IMR-90 (cell line): ENCODE results near the gene ZNF57. TPM values are rescaled to one million over a fixed set of nuclear protein-coding genes. Genes with fewer than 3 reads are reported as not detected.

Experiments used
- ATAC-seq: fragments of 200-7000 bp; cut with Tn5 transposase; 2 replicates; pipeline ENCODE4 v1.9.1; 2020; ENCODE audit warnings: low read depth, mild to moderate bottlenecking, moderate library complexity
- BruUV-seq: library from RNA; stranded (reverse); fragments of 400-500 nt; replicated peaks from 2 replicates; lab custom pipeline; 2021; lab: Mats Ljungman, UMichigan
- CTCF ChIA-PET: fragments of 300-600 bp; formaldehyde crosslinking; extraction: SDS; loops from one replicate; lab custom pipeline; 2021; ENCODE audit warnings: antibody characterized with exemption; lab: Yijun Ruan, JAX
- POLR2A ChIA-PET: fragments of 300-600 bp; sonication (Branson Sonifier 250); formaldehyde crosslinking; loops from one replicate; lab custom pipeline; 2022; ENCODE audit warnings: antibody characterized with exemption; ENCODE audit not compliant: unreplicated experiment; lab: Charles Lee
- DNase-seq: peaks from one replicate; pipeline ENCODE4 v3.0.0; 2013
- H2AFZ ChIP-seq: replicated peaks from 2 replicates; pipeline ENCODE3; 2013; ENCODE audit warnings: low read length, mild to moderate bottlenecking; ENCODE audit not compliant: poor library complexity
- H2AK5ac ChIP-seq: 2 replicates; pipeline ENCODE4 v1.6.1; 2013; ENCODE audit warnings: low read depth, low read length, inconsistent platforms
- H2AK9ac ChIP-seq: replicated peaks from 2 replicates; pipeline ENCODE3; 2013; ENCODE audit warnings: mild to moderate bottlenecking, low read depth, low read length, moderate library complexity; ENCODE audit not compliant: poor library complexity
- H2BK120ac ChIP-seq: 2 replicates; pipeline ENCODE4 v1.6.1; 2013; ENCODE audit warnings: low read depth, low read length, inconsistent platforms
- H2BK15ac ChIP-seq: 3 replicates; pipeline ENCODE4 v1.6.1; 2013; ENCODE audit warnings: low read depth, low read length, inconsistent platforms
- H2BK20ac ChIP-seq: 2 replicates; pipeline ENCODE4 v1.6.1; 2013; ENCODE audit warnings: low read depth, mild to moderate bottlenecking, inconsistent platforms, low read length, moderate library complexity
- H2BK5ac ChIP-seq: 2 replicates; pipeline ENCODE4 v1.6.1; 2013; ENCODE audit warnings: mild to moderate bottlenecking, low read depth, low read length, inconsistent platforms; ENCODE audit not compliant: poor library complexity, severe bottlenecking
- H3K14ac ChIP-seq: replicated peaks from 2 replicates; pipeline ENCODE4 v1.6.1; 2013; ENCODE audit warnings: low read depth, low read length, inconsistent platforms
- H3K18ac ChIP-seq: 2 replicates; pipeline ENCODE4 v1.6.1; 2013; ENCODE audit warnings: low read depth, low read length, control low read depth
- H3K23ac ChIP-seq: 2 replicates; pipeline ENCODE4 v1.6.1; 2013; ENCODE audit warnings: low read depth, low read length, inconsistent platforms
- H3K27ac ChIP-seq: 2 replicates; pipeline ENCODE4 v1.5.1; 2013; ENCODE audit warnings: mild to moderate bottlenecking, control low read depth, low read length; ENCODE audit not compliant: insufficient read depth
- H3K27me3 ChIP-seq: 2 replicates; pipeline ENCODE4 v1.6.1; 2013; ENCODE audit warnings: low read length; ENCODE audit not compliant: control insufficient read depth, insufficient read depth
- H3K36me3 ChIP-seq: 2 replicates; pipeline ENCODE4 v1.6.1; 2013; ENCODE audit warnings: low read length, mixed read lengths; ENCODE audit not compliant: control insufficient read depth, insufficient read depth
- H3K4ac ChIP-seq: 2 replicates; pipeline ENCODE4 v1.6.1; 2013; ENCODE audit warnings: low read depth, low read length, inconsistent platforms
- H3K4me1 ChIP-seq: 2 replicates; pipeline ENCODE4 v1.6.1; 2013; ENCODE audit warnings: low read length, mixed read lengths; ENCODE audit not compliant: control insufficient read depth, insufficient read depth
- H3K4me2 ChIP-seq: 2 replicates; pipeline ENCODE4 v1.6.1; 2013; ENCODE audit warnings: low read depth, mild to moderate bottlenecking, control low read depth, low read length, moderate library complexity
- H3K4me3 ChIP-seq: 2 replicates; pipeline ENCODE4 v1.5.1; 2013; ENCODE audit warnings: low read depth, mild to moderate bottlenecking, control low read depth, low read length, moderate library complexity; ENCODE audit not compliant: insufficient read depth
- H3K56ac ChIP-seq: 2 replicates; pipeline ENCODE4 v1.6.1; 2013; ENCODE audit warnings: low read length, inconsistent platforms; ENCODE audit not compliant: insufficient read depth; ENCODE audit errors: extremely low read depth
- H3K79me1 ChIP-seq, 2 experiments: 2 replicates each; pipeline ENCODE4 v1.6.1; 2013; ENCODE audit warnings: low read length in 2 of 2, inconsistent platforms in 1 of 2, low read depth in 1 of 2
- H3K9ac ChIP-seq: 2 replicates; pipeline ENCODE4 v1.6.1; 2013; ENCODE audit warnings: low read depth, low read length, control low read depth
- H3K9me1 ChIP-seq: 2 replicates; pipeline ENCODE4 v1.6.1; 2013; ENCODE audit warnings: low read length, inconsistent platforms; ENCODE audit not compliant: insufficient read depth
- H3K9me3 ChIP-seq: 2 replicates; pipeline ENCODE4 v1.6.1; 2013; ENCODE audit warnings: low read length; ENCODE audit not compliant: control insufficient read depth, insufficient read depth
- H4K20me1 ChIP-seq: 2 replicates; pipeline ENCODE4 v1.6.1; 2013; ENCODE audit warnings: low read length, inconsistent platforms; ENCODE audit not compliant: insufficient read depth
- H4K5ac ChIP-seq: 2 replicates; pipeline ENCODE4 v1.6.1; 2013; ENCODE audit warnings: mild to moderate bottlenecking, low read depth, low read length, control low read depth
- H4K8ac ChIP-seq, 2 experiments: 2 replicates each; pipeline ENCODE4 v1.6.1; 2013; ENCODE audit warnings: low read depth in 2 of 2, low read length in 2 of 2, control low read depth in 1 of 2, inconsistent platforms in 1 of 2
- H4K91ac ChIP-seq: 2 replicates; pipeline ENCODE4 v1.6.1; 2013; ENCODE audit warnings: low read depth, low read length, inconsistent platforms; ENCODE audit not compliant: insufficient read depth
- BHLHE40 ChIP-seq: fragments of 150-350 bp; IDR thresholded peaks from 2 replicates; pipeline ENCODE4 v1.6.1; 2016; ENCODE audit warnings: mild to moderate bottlenecking, low read depth, low read length
- CEBPB ChIP-seq: IDR thresholded peaks from 2 replicates; pipeline ENCODE4 v1.6.1; 2012; ENCODE audit warnings: low read depth, low read length, improper control_type of control experiment
- CHD1 ChIP-seq: IDR thresholded peaks from 2 replicates; pipeline ENCODE4 v1.6.1; 2012; ENCODE audit warnings: low read depth, low read length, improper control_type of control experiment
- FOS ChIP-seq: fragments of 150-350 bp; IDR thresholded peaks from 2 replicates; pipeline ENCODE4 v1.6.1; 2016; ENCODE audit warnings: low read depth, low read length
- MAFK ChIP-seq: IDR thresholded peaks from 2 replicates; pipeline ENCODE4 v1.6.1; 2012; ENCODE audit warnings: low read depth, low read length, improper control_type of control experiment
- MAZ ChIP-seq: IDR thresholded peaks from 2 replicates; pipeline ENCODE4 v1.6.1; 2012; ENCODE audit warnings: low read depth, mild to moderate bottlenecking, low read length, improper control_type of control experiment, moderate library complexity, borderline replicate concordance
- MXI1 ChIP-seq: IDR thresholded peaks from 2 replicates; pipeline ENCODE4 v1.6.1; 2012; ENCODE audit warnings: low read depth, mild to moderate bottlenecking, low read length, moderate library complexity, borderline replicate concordance
- RAD21 ChIP-seq: IDR thresholded peaks from 2 replicates; pipeline ENCODE4 v1.6.1; 2012; ENCODE audit warnings: low read length, improper control_type of control experiment
- RCOR1 ChIP-seq: IDR thresholded peaks from 2 replicates; pipeline ENCODE4 v1.6.1; 2012; ENCODE audit warnings: mild to moderate bottlenecking, low read length, improper control_type of control experiment; ENCODE audit not compliant: insufficient replicate concordance
- RFX5 ChIP-seq: IDR thresholded peaks from 2 replicates; pipeline ENCODE4 v1.8.0; 2012; ENCODE audit warnings: low read depth, mild to moderate bottlenecking, low read length, moderate library complexity
- SMC3 ChIP-seq: fragments of 150-350 bp; IDR thresholded peaks from 2 replicates; pipeline ENCODE4 v1.6.1; 2016; ENCODE audit warnings: low read depth, mild to moderate bottlenecking, antibody characterized with exemption, low read length, moderate library complexity
- WGBS, 2 experiments: methylation state at CpG; one replicate each; pipeline versions ENCODE4 v1.1.5 to v1.1.7; 2013; ENCODE audit warnings: missing lambda C conversion rate in 2 of 2; ENCODE audit not compliant: insufficient read length in 1 of 2; ENCODE audit errors: extremely low coverage in 2 of 2; 5-methylcytosine and 5-hydroxymethylcytosine counted together
- dilution Hi-C: fragments of 300-500 bp; cut with HindIII; formaldehyde crosslinking; loops from one replicate; pipeline ENCODE4 v1.14.3; 2018; ENCODE audit warnings: low sequenced_read_pairs; ENCODE audit not compliant: unreplicated experiment
- in situ Hi-C: fragments of 300-500 bp; cut with MboI; formaldehyde crosslinking; loops from 3 replicates; pipeline ENCODE4 v1.14.3; 2019; ENCODE audit warnings: low sequenced_read_pairs, inconsistent platforms, mixed read lengths
- intact Hi-C: fragments of 100-400 bp; cut with micrococcal nuclease; formaldehyde crosslinking; loops from 2 replicates; pipeline ENCODE4 v1.10.0; 2022
- polyA plus RNA-seq, 3 experiments: library from polyadenylated mRNA; depleted of rRNA; stranded (reverse); fragments of >200 nt; gene quantifications; 2 replicates each; pipeline ENCODE4 v1.2.3, GENCODE V29; 2012; ENCODE audit warnings: low replicate concordance in 1 of 3
- total RNA-seq: library from RNA; depleted of rRNA; stranded (reverse); fragments of >200 nt; gene quantifications from 2 replicates; pipeline ENCODE4 v1.2.3, GENCODE V29; 2012
- TF ChIP-seq, protein P1 (sequence below): fragments of 150-350 bp; IDR thresholded peaks from 2 replicates; pipeline ENCODE4 v1.6.1; 2016; ENCODE audit warnings: low read depth, mild to moderate bottlenecking, low read length, moderate library complexity, borderline replicate concordance
- TF ChIP-seq, protein P2 (sequence below): conservative IDR thresholded peaks from 2 replicates; pipeline ENCODE4 v1.5.1; 2012; ENCODE audit warnings: mild to moderate bottlenecking, low read depth, low read length, improper control_type of control experiment

ZNF57 gene
- total and polyA plus RNA-seq, 2 of the 4 experiments (the other 2 are of a cell fraction) = 2.2 to 8.6 TPM

DNA sequence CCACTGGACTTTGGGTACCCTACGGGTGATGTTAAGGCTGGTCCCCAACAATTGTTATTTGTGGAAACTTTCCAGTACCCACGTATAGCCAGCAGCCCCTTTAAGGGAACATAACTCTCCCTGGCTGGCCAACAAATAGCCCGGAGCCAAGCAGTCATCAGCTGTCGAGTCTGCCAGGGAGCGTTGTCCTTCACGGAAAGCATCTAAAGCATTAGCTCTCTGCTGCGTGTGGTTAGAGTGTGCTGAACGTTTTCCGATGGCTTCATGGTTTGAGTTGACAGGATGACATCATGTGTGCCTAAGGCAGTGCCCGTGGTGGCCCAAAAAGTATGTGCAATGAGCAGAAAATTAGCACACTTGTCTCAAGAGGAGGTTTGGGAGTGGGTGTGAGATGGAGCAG is 36.9 kb upstream of the ZNF57 start:
- intact Hi-C loops (no loop called here), dilution Hi-C loops (no loop called here), in situ Hi-C loops (loop anchor here (10.0 kb wide), 1 partner anchor 199 kb away; no protein-coding TSS in a partner anchor)
- H4K91ac ChIP-seq = no peak overlapping the region
- H3K18ac ChIP-seq = no peak overlapping the region
- no peak overlapping the region for H2AFZ ChIP-seq
- H3K9me1 ChIP-seq = no peaks in the 10 kb centered on the region
- H2BK5ac ChIP-seq = no peak overlapping the region
- no peak overlapping the region for H2AK9ac ChIP-seq
- H4K8ac ChIP-seq = no peak overlapping the region
- no peak overlapping the region for H4K5ac ChIP-seq
- ATAC-seq (no peak), DNase-seq (no peak)
- H3K27me3 ChIP-seq = no peaks in the 10 kb centered on the region
- POLR2A ChIA-PET = no interaction called here
- H3K4ac ChIP-seq = no peak overlapping the region
- no peak overlapping the region for H2BK15ac ChIP-seq
- no peak overlapping the region for H2AK5ac ChIP-seq
- no peak overlapping the region for H3K4me2 ChIP-seq
- TF ChIP-seq, protein P1, sequence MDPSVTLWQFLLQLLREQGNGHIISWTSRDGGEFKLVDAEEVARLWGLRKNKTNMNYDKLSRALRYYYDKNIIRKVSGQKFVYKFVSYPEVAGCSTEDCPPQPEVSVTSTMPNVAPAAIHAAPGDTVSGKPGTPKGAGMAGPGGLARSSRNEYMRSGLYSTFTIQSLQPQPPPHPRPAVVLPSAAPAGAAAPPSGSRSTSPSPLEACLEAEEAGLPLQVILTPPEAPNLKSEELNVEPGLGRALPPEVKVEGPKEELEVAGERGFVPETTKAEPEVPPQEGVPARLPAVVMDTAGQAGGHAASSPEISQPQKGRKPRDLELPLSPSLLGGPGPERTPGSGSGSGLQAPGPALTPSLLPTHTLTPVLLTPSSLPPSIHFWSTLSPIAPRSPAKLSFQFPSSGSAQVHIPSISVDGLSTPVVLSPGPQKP = no peak
- TF ChIP-seq BHLHE40 (no peak), RFX5 (no peak), SMC3 (no peak), MAFK (no peak), RCOR1 (no peak), CHD1 (no peak), RAD21 (no peak), CEBPB (no peak), MXI1 (no peak), MAZ (no peak), FOS (no peak)
- TF ChIP-seq, protein P2, sequence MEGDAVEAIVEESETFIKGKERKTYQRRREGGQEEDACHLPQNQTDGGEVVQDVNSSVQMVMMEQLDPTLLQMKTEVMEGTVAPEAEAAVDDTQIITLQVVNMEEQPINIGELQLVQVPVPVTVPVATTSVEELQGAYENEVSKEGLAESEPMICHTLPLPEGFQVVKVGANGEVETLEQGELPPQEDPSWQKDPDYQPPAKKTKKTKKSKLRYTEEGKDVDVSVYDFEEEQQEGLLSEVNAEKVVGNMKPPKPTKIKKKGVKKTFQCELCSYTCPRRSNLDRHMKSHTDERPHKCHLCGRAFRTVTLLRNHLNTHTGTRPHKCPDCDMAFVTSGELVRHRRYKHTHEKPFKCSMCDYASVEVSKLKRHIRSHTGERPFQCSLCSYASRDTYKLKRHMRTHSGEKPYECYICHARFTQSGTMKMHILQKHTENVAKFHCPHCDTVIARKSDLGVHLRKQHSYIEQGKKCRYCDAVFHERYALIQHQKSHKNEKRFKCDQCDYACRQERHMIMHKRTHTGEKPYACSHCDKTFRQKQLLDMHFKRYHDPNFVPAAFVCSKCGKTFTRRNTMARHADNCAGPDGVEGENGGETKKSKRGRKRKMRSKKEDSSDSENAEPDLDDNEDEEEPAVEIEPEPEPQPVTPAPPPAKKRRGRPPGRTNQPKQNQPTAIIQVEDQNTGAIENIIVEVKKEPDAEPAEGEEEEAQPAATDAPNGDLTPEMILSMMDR = no peak
- BruUV-seq = no TSS peak
- no peak overlapping the region for H3K14ac ChIP-seq
- no peaks in the 10 kb centered on the region for H3K79me1 ChIP-seq
- H2BK20ac ChIP-seq = no peak overlapping the region
- H3K4me1 ChIP-seq = no peaks in the 10 kb centered on the region
- H3K27ac ChIP-seq = no peak overlapping the region
- WGBS, 2 experiments = 67% methylated on average over 6 of the region's 10 CpGs; no CpG with 5 or more reads in 1 of the 2 experiments
- H3K56ac ChIP-seq = no peak overlapping the region
- peaks cover 25% of the 10 kb centered on the region for H3K9me3 ChIP-seq
- CTCF ChIA-PET = interaction anchor here (0.6 kb wide), 1 partner anchor 232 kb away, joined by 3 read pairs; no protein-coding TSS in a partner anchor
- H3K9ac ChIP-seq = no peak overlapping the region
- no peaks in the 10 kb centered on the region for H3K36me3 ChIP-seq
- H3K4me3 ChIP-seq = no peak overlapping the region
- H4K20me1 ChIP-seq = no peaks in the 10 kb centered on the region
- no peak overlapping the region for H2BK120ac ChIP-seq
- H3K23ac ChIP-seq = no peak overlapping the region
